ENCODE measurements around the gene ZNF3. TPM values are rescaled to one million over a fixed set of nuclear protein-coding genes. Genes with fewer than 3 reads are reported as not detected.

The ZNF3 gene
- polyA plus RNA-seq, 1 donor: 50.4 TPM

GRCh38 chr7:100111156-100111555 is 29.6 kb upstream of the ZNF3 start:
- Histone ChIP-seq H3K27me3 (ENCODE audit: control insufficient read depth, insufficient read depth, low read length) (no peaks in the 10 kb centered on the region), H3K36me3 (ENCODE audit: control insufficient read depth, insufficient read depth, low read length) (peaks cover 70% of the 10 kb centered on the region), H3K4me1 (ENCODE audit: control insufficient read depth, insufficient read depth, low read length) (no peaks in the 10 kb centered on the region), H3K4me3 (ENCODE audit: low read length) (no peak overlapping the region), H3K9me3 (ENCODE audit: control insufficient read depth, low read depth, low read length) (no peaks in the 10 kb centered on the region), H3K27ac (ENCODE audit: low read length) (no peak overlapping the region)
- WGBS (ENCODE audit: insufficient coverage, low lambda C conversion rate): no CpG with 5 or more reads among the region's 7 CpGs
- DNase-seq: no peak

- Histone ChIP-seq H3K4me1 (ENCODE audit: control insufficient read depth, insufficient read depth, low read length) (no peaks in the 10 kb centered on the region), H3K9me3 (ENCODE audit: control insufficient read depth, low read depth, low read length) (no peaks in the 10 kb centered on the region), H3K27ac (ENCODE audit: low read length) (no peak overlapping the region), H3K4me3 (ENCODE audit: low read length) (no peak overlapping the region), H3K36me3 (ENCODE audit: control insufficient read depth, insufficient read depth, low read length) (peaks cover 82% of the 10 kb centered on the region), H3K27me3 (ENCODE audit: control insufficient read depth, insufficient read depth, low read length) (no peaks in the 10 kb centered on the region)
- no CpG with 5 or more reads among the region's 12 CpGs for WGBS (ENCODE audit: insufficient coverage, low lambda C conversion rate)
- DNase-seq: no peak
Measured at GRCh38 chr7:100109521-100110163, 28.1 kb upstream of the ZNF3 start.

GRCh38 chr7:100107890-100108289 is 26.4 kb upstream of the ZNF3 start:
- peaks cover 80% of the 10 kb centered on the region for H3K36me3 ChIP-seq (ENCODE audit: control insufficient read depth, insufficient read depth, low read length)
- DNase-seq: no peak
- WGBS (ENCODE audit: insufficient coverage, low lambda C conversion rate): 90% methylated on average over 2 of the region's 11 CpGs
- H3K27ac ChIP-seq (ENCODE audit: low read length): no peak overlapping the region
- H3K9me3 ChIP-seq (ENCODE audit: control insufficient read depth, low read depth, low read length): no peaks in the 10 kb centered on the region
- no peaks in the 10 kb centered on the region for H3K27me3 ChIP-seq (ENCODE audit: control insufficient read depth, insufficient read depth, low read length)
- no peaks in the 10 kb centered on the region for H3K4me1 ChIP-seq (ENCODE audit: control insufficient read depth, insufficient read depth, low read length)
- H3K4me3 ChIP-seq (ENCODE audit: low read length): no peak overlapping the region

GRCh38 chr7:100107125-100107737 is 25.7 kb upstream of the ZNF3 start:
- Histone ChIP-seq H3K4me1 (ENCODE audit: control insufficient read depth, insufficient read depth, low read length) (no peaks in the 10 kb centered on the region), H3K9me3 (ENCODE audit: control insufficient read depth, low read depth, low read length) (no peaks in the 10 kb centered on the region), H3K27me3 (ENCODE audit: control insufficient read depth, insufficient read depth, low read length) (no peaks in the 10 kb centered on the region), H3K36me3 (ENCODE audit: control insufficient read depth, insufficient read depth, low read length) (peaks cover 75% of the 10 kb centered on the region), H3K27ac (ENCODE audit: low read length) (no peak overlapping the region), H3K4me3 (ENCODE audit: low read length) (no peak overlapping the region)
- no peak for DNase-seq
- WGBS (ENCODE audit: insufficient coverage, low lambda C conversion rate): no CpG with 5 or more reads among the region's 25 CpGs

GRCh38 chr7:100106633-100107032 is 25.1 kb upstream of the ZNF3 start:
- Histone ChIP-seq H3K27me3 (ENCODE audit: control insufficient read depth, insufficient read depth, low read length) (no peaks in the 10 kb centered on the region), H3K9me3 (ENCODE audit: control insufficient read depth, low read depth, low read length) (no peaks in the 10 kb centered on the region), H3K36me3 (ENCODE audit: control insufficient read depth, insufficient read depth, low read length) (peaks cover 69% of the 10 kb centered on the region), H3K4me1 (ENCODE audit: control insufficient read depth, insufficient read depth, low read length) (no peaks in the 10 kb centered on the region), H3K27ac (ENCODE audit: low read length) (no peak overlapping the region), H3K4me3 (ENCODE audit: low read length) (no peak overlapping the region)
- no peak for DNase-seq
- no CpG with 5 or more reads among the region's 17 CpGs for WGBS (ENCODE audit: insufficient coverage, low lambda C conversion rate)

GRCh38 chr7:100105534-100105933 is 24.0 kb upstream of the ZNF3 start:
- no peaks in the 10 kb centered on the region for H3K27me3 ChIP-seq (ENCODE audit: control insufficient read depth, insufficient read depth, low read length)

GRCh38 chr7:100102950-100103840 is 21.7 kb upstream of the ZNF3 start:
- peaks cover 58% of the 10 kb centered on the region for H3K36me3 ChIP-seq (ENCODE audit: control insufficient read depth, insufficient read depth, low read length)
- no peak overlapping the region for H3K4me3 ChIP-seq (ENCODE audit: low read length)
- WGBS (ENCODE audit: insufficient coverage, low lambda C conversion rate): no CpG with 5 or more reads among the region's 17 CpGs

More at GRCh38 chr7:100105534-100105933, 24.0 kb upstream of the ZNF3 start:
- Histone ChIP-seq H3K4me3 (ENCODE audit: low read length) (no peak overlapping the region), H3K4me1 (ENCODE audit: control insufficient read depth, insufficient read depth, low read length) (no peaks in the 10 kb centered on the region), H3K36me3 (ENCODE audit: control insufficient read depth, insufficient read depth, low read length) (peaks cover 61% of the 10 kb centered on the region), H3K27ac (ENCODE audit: low read length) (no peak overlapping the region), H3K9me3 (ENCODE audit: control insufficient read depth, low read depth, low read length) (no peaks in the 10 kb centered on the region)
- WGBS (ENCODE audit: insufficient coverage, low lambda C conversion rate): no CpG with 5 or more reads among the region's 4 CpGs
- DNase-seq: no peak

GRCh38 chr7:100101016-100101862 is 19.7 kb upstream of the ZNF3 start, which contains the start of the genes AP4M1 and MCM7:
Gene AP4M1 (plus strand): TSS chr7:100101643. CDS start chr7:100101715, 72 bp downstream.
Gene MCM7 (minus strand): TSS chr7:100101397. CDS start chr7:100101294, 103 bp downstream.
- DNase-seq: peak; percentile 99
- Histone ChIP-seq H3K27me3 (ENCODE audit: control insufficient read depth, insufficient read depth, low read length) (no peaks in the 10 kb centered on the region), H3K4me1 (ENCODE audit: control insufficient read depth, insufficient read depth, low read length) (peaks cover 11% of the 10 kb centered on the region), H3K9me3 (ENCODE audit: control insufficient read depth, low read depth, low read length) (no peaks in the 10 kb centered on the region), H3K4me3 (ENCODE audit: low read length) (peak within 1 kb of the TSS; percentile 90), H3K27ac (ENCODE audit: low read length) (peak within 1 kb of the TSS; percentile 96), H3K36me3 (ENCODE audit: control insufficient read depth, insufficient read depth, low read length) (peaks cover 60% of the 10 kb centered on the region)
- WGBS (ENCODE audit: insufficient coverage, low lambda C conversion rate): no CpG with 5 or more reads among the region's 80 CpGs

More at GRCh38 chr7:100102950-100103840, 21.7 kb upstream of the ZNF3 start:
- Histone ChIP-seq H3K27ac (ENCODE audit: low read length) (no peak overlapping the region), H3K27me3 (ENCODE audit: control insufficient read depth, insufficient read depth, low read length) (no peaks in the 10 kb centered on the region), H3K9me3 (ENCODE audit: control insufficient read depth, low read depth, low read length) (no peaks in the 10 kb centered on the region), H3K4me1 (ENCODE audit: control insufficient read depth, insufficient read depth, low read length) (peaks cover 11% of the 10 kb centered on the region)
- no peak for DNase-seq

GRCh38 chr7:100100420-100101015 is 19.0 kb upstream of the ZNF3 start:
- peaks cover 60% of the 10 kb centered on the region for H3K36me3 ChIP-seq (ENCODE audit: control insufficient read depth, insufficient read depth, low read length)
- H3K9me3 ChIP-seq (ENCODE audit: control insufficient read depth, low read depth, low read length): no peaks in the 10 kb centered on the region
- no CpG with 5 or more reads among the region's 61 CpGs for WGBS (ENCODE audit: insufficient coverage, low lambda C conversion rate)
- H3K4me1 ChIP-seq (ENCODE audit: control insufficient read depth, insufficient read depth, low read length): peaks cover 11% of the 10 kb centered on the region
- peak overlapping the region; percentile 90 for H3K4me3 ChIP-seq (ENCODE audit: low read length)
- no peaks in the 10 kb centered on the region for H3K27me3 ChIP-seq (ENCODE audit: control insufficient read depth, insufficient read depth, low read length)
- peak overlapping the region; percentile 84 for H3K27ac ChIP-seq (ENCODE audit: low read length)
- DNase-seq: peak; percentile 95 to 99

All from large intestine (tissue), 3 donors.